Activated CD4-positive, alpha-beta T cell treated with anti-CD3 and anti-CD28 coated beads, Interleukin-2, amount 50 U/mL, for 4 hours (primary cell): ENCODE measurements around the gene MOB1B.
A peak's percentile ranks its signal among the peaks of the same experiment; 100 is the strongest.
"Not testable (repeated sequence)": the region's sequence is repeated elsewhere in the genome, so short reads cannot be mapped to it uniquely, and the experiment has no call there.

Experiments used
- DNase-seq, 2 experiments: peaks; one replicate each; pipeline ENCODE4 v3.0.0-alpha.2; 2020

Gene MOB1B

GRCh38 chr4:70958681-70959080, 56.5 kb downstream of the MOB1B start:
- DNase-seq: no peak

DNA sequence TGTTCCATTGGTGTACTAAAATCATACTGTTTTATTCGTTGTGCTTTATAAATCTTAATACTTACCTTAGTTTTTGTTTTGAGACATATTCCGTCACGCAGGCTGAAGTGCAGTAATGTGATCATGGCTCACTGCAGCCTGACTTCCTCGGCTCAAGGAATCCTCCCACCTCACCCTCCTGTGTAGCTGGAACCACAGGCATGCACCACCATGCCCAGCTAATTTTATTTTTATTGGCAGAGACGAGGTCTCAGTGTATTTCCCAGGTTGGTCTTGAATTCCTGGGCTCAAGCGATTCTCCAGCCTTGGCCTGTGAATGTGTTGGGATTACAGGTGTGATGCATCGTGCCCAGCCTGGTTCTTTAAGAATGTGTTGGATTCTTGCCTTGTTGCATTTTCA, 66.9 kb downstream of the MOB1B start:
- no peak for DNase-seq

- DNase-seq: no peak
These were observed 74.1 kb downstream of the MOB1B start for GRCh38 chr4:70976252-70976651.

GRCh38 chr4:70979445-70980008, 77.4 kb downstream of the MOB1B start:
- no peak for DNase-seq

DNA sequence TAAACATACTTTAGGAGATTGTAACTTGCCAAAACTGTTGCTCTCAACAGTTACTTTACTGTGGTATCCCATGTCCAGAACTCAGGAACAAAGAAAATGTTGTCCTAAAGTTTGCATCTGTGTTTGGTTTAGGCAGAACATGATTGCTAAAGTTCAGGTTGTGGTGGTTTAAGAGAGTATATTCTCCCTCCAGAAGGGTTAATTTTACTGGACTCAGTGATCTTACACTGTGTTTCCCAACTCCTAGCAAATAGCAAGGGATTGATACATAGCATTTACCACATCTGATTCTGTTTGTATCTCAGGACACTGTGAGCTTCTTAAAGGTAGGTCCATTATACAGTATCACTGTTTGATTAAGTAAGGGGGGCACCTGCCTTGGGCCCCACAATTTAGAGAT, 78.0 kb downstream of the MOB1B start:
- DNase-seq: no peak

GRCh38 chr4:70984106-70984505, 81.9 kb downstream of the MOB1B start:
- DNase-seq: no peak

DNA sequence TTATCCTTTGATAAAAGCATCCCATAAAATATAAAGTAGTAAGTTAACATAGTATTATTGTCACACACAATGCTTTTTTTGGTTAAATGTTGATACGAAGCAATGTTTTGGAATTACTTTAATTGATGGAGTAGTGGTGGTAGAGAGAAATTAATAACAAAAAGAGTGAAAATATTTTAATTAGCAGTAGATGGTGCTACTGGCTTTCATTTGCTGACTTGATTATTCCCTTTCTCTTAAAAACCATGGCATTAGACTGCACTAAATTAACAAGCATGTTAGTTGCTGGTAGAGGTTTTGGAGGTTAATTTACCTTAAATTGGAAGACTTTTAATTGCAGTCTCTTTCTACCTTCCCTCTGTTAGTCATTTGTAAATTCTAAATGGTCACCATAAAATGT, 82.4 kb downstream of the MOB1B start:
- no peak for DNase-seq

DNA sequence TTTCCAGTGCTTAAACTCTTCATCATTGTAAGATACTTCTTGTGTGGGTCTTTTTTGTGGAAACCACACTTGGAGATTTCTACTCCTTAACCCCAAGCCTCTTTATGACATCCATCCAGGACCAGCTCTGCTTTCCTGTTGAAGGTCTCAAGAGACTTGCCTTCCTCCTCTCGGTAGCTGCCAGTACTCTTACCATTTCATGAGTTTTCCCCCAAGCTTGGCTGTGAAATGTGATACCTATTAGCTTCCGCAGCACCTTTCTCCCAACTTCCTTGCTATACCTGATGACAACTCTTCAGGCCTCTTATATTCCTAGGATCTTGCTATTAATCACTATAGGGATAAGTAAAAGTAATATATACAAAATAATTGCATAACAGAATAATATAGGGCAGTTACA, 89.4 kb downstream of the MOB1B start:
- DNase-seq: no peak

DNA sequence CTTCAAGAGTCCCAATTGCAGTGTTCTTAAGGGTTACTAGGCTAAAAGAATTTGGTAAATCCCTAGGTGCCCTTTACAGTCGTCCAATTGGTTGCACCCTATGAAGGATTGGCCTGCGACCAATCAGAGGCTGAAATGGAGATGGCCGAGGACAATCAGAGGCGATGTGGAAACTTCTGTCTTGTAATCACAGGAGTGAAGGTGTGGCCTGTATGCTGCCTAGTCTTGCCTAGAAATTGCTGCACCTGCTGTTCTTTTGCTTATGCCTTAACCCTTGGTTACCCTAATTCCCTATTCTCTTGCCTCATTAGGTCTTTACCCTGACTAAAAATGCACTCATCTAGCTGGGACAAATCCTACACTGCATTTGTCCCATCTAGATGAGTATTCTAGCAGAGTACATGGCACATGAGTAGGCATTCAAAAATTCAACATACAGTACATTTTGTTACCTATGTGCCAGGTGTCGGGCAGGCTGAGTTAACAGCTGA, 90.3 kb downstream of the MOB1B start:
- no peak for DNase-seq

DNA sequence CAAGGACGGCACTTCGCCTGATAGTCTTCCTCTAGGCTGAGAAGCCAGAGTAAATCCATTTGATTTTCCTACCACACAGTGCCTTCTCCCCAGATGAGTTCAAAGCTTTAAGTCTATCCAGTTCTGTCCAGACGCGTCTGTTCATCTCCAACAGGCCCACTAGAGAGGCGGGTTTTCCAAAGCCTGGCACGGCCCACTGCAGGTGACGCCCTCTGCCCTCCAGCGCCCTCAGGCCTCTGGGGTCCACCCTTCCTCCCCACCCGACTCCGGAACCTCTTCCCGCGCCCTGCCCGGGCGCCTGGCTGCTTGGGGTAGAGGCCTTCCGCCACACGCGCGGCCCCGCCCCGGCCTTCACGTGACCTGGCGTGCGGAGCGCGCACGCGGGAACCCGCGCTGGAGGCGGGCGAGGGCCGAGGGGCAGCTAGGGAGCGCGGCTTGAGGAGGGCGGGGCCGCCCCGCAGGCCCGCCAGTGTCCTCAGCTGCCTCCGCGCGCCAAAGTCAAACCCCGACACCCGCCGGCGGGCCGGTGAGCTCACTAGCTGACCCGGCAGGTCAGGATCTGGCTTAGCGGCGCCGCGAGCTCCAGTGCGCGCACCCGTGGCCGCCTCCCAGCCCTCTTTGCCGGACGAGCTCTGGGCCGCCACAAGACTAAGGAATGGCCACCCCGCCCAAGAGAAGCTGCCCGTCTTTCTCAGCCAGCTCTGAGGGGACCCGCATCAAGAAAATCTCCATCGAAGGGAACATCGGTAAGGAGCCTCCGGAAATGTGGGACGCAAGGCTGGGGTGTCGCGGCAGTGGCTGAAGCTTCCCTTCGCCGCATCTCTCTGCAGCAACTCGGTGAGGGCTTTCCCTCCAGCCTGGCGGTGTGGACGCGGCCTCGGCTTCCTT, 91.3 kb downstream of the MOB1B start, which contains the start of gene DCK:
TSS of gene DCK (plus strand) at position 469 of the 888 bp plus-strand sequence. CDS start at position 656, 187 bp downstream.
- DNase-seq: peak; percentile 67 to 75

DNA sequence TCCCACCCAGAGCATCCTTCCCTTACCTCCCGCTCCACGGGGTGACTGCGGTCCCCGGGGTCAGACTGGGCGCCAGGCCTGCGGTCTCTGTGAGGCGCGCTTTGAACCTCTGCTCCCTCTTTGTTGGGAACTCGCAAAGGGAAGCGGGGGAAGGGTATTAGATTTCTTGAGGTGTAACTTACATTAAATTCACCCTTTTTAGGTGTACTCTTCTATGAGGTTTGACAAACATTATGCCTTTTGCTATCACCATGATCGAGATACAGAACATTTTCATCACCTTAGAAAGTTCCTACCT, 91.8 kb downstream of the MOB1B start:
- DNase-seq: no peak

DNA sequence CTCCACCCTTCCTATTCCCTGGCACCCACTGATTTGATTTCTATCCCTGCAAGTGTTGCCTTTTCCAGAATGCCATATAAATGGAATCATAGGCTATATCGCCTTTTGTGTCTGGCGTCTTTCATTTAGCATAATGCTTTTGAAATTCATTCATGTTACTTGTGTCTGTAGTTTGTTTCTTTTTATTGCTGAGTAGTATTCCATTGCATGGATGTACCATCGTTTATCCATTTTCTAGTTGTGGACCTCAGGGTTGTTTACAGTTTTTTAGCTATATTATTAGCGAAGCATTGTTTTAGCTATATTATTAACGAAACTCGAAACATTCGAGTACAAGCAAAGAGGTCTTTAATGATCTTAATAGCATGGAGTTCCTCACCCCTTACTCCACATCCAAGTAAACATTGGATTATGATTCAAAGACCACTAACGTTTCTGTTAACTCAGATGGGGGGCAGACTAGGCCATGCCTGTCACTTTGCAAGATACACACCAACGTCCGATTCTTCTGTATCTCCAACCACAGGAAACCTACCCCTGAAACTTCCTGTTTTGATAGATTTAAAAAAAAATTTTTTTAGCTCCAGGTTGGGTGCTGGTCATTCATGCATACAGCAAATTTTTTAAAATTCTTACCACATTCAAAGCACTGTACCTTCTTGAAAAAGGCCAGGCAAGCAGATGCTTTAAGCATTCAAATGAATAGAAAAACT, 92.4 kb downstream of the MOB1B start:
- DNase-seq: no peak

DNA sequence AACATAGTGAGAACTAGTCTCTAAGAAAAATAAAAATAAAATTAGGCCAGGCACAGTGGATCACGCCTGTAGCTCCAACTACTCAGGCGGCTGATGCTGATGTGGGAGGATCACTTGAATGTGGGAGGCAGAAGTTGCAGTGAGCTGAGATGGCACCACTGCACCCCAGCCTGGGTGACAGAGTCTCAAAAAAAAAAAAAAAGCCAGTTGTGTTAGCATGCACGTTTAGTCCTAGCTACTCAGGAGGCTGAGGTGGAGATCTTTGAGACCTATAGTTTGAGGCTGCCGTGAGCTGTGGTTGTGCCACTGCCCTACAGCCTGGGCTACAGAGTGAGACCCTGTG, 93.8 kb downstream of the MOB1B start:
- peak; percentile 30 to 34 for DNase-seq

GRCh38 chr4:70997036-70997435, 94.9 kb downstream of the MOB1B start:
- DNase-seq: no peak

DNA sequence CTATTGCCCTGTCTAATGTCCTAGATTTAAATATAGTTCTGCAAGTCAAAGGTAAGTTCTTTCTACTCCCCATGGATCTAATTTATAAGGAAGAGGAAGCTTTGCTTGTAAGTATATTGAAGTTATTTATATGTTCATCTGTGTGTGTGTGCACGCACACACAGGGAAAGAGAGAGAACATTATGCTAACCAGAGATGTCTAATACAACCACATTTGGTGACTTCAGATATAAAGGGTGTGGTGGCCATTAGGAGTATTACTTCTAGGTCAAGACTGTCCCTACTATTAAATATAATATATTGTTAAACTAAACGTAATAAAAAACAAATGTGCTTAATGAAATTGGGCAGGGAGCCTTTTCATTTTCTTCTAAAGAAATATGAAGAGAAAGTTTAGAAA, 95.4 kb downstream of the MOB1B start:
- no peak for DNase-seq

GRCh38 chr4:70999639-71000038, 97.5 kb downstream of the MOB1B start:
- not testable (repeated sequence) for DNase-seq

- DNase-seq: not testable (repeated sequence)
These were observed 99.2 kb downstream of the MOB1B start for GRCh38 chr4:71001363-71001762.

DNA sequence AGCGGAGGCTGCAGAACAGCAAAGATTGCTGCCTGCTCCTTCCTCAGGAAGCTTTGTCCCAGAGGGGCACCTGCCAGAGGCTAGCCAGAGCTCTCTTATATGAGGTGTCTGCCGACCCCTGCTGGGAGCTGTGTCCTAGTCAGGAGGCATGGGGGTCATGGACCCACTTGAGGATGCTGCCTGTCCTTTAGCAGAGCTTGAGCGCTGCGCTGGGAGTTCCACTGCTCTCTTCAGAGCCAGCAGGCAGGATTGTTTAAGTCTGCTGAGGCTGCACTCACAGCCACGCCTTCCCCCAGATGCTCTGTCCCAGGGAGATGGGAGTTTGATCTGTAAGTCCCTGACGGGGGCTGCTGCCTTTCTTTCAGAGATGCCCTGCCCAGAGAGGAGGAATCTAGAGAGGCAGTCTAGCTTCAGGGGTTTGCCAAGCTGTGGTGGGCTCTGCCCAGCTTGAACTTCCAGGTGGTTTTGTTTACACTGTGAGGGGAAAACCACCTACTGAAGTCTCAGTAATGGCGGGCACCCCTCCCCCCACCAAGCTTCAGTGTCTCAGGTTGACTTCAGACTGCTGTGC, 102.2 kb downstream of the MOB1B start:
- peak in 1 of 2 experiments; percentile 31 for DNase-seq

- not testable (repeated sequence) for DNase-seq
These were observed 102.9 kb downstream of the MOB1B start for GRCh38 chr4:71005025-71005424.

DNA sequence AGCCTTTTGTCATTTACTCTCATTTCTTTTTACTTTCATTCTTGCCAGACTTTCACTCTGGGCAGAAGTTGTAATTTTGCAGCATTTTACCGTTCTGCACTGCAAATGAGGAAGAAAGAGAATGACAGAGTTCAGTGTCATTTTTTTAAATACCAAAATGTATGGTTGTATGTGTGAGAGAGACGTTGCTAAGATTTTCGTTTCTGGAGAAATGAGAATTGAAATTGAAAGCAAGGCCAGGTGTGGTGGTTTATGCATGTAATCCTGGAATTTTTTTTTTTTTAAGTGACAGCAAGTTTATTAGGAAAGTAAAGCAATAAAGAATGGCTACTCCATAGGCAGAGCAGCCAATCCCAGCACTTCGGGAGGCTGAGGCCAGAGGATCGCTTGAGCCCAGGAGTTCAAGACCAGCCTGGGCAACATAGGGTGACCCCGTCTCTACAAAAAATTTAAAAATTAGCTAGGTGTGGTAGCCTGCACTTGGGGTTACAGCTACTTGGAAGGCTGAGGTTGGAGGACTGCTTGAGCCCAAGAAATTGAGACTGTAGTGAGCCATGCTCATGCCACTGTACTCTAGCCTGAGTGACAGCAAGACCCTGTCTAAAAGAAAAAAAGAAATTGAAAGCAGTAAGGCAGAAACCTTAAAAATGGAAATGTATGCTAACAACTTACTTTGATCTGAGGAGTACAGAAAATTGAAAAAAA, 104.2 kb downstream of the MOB1B start:
- no peak for DNase-seq

DNA sequence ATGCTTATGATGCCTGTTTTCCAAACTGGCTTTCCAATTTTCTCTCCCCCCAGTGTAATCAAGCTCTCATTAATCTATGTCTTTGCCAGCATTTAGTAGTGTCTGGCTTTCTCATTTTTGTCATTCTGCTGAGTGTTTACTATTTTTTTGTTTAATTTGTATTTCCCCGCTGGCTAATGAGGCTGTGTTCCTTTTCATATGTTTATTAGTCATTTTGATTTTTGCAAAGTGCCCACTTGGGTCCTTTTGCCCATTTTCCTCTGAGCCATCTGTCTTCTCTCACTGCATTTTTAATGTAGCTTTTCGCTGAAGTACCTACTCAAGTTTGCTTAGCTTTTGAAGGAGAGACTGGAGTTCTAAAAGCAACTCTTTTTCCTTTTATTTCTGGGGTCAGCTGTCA, 106.0 kb downstream of the MOB1B start:
- no peak for DNase-seq

GRCh38 chr4:71009086-71009485, 106.9 kb downstream of the MOB1B start:
- DNase-seq: no peak
